ENCODE data around the gene TMEM143. TPM values are rescaled to one million over a fixed set of nuclear protein-coding genes. Genes with fewer than 3 reads are reported as not detected.
"Not testable (repeated sequence)": the region's sequence is repeated elsewhere in the genome, so short reads cannot be mapped to it uniquely, and the experiment has no call there.

TMEM143 gene
- total RNA-seq, 4 donors from 2014 or later, result 3.2 to 9.3 (median 6.2) TPM

DNA sequence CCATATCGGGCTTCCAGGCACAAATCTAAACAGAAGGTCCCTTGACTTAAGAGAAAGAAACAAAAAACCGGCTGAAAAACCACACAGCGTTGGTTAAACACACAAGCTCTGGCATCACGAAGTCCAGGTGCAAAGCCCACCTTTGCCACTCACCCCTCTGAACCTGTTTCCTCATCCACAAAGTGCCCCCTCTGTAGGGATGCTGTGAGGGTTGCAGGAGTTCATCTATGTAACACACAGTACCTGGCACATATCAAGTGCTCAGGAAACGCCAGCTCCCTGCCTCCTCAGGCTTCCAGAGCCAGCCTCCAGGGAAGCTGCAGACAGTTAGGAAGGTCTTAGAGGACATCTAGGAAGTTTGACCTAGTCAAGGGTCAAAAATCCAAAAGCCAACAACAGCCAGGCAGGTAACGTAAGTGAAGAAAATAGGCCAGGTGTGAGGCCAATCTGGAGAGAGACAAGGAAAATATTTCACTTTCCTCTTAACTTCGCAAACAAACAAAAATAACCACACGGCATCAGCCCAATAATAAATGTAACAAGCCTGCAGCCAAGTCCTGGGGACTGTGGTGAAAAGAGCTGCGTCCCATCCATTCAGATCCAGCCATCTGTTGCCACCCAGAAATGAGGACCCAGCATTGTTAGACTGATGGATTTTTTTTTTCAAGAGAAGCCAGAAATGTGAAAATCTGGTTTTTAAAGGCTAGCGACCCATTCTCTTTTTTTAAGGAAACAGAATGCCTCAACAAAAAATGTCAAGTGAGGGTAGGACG is 17.6 kb upstream of the TMEM143 start:
- no peak for DNase-seq
- Histone ChIP-seq H3K9me3 (no peaks in the 10 kb centered on the region), H3K36me3 (peaks cover 20 to 61% (median 27%) of the 10 kb centered on the region in 3 donors), H3K4me3 (no peak overlapping the region), H3K27me3 (no peaks in the 10 kb centered on the region), H3K4me1 (no peaks in the 10 kb centered on the region), H3K27ac (no peak overlapping the region)
- TF ChIP-seq POLR2A (IDR thresholded peaks at IDR 0.05), result no peak
- TF ChIP-seq, protein P1, sequence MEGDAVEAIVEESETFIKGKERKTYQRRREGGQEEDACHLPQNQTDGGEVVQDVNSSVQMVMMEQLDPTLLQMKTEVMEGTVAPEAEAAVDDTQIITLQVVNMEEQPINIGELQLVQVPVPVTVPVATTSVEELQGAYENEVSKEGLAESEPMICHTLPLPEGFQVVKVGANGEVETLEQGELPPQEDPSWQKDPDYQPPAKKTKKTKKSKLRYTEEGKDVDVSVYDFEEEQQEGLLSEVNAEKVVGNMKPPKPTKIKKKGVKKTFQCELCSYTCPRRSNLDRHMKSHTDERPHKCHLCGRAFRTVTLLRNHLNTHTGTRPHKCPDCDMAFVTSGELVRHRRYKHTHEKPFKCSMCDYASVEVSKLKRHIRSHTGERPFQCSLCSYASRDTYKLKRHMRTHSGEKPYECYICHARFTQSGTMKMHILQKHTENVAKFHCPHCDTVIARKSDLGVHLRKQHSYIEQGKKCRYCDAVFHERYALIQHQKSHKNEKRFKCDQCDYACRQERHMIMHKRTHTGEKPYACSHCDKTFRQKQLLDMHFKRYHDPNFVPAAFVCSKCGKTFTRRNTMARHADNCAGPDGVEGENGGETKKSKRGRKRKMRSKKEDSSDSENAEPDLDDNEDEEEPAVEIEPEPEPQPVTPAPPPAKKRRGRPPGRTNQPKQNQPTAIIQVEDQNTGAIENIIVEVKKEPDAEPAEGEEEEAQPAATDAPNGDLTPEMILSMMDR (IDR thresholded peaks at IDR 0.05), result no peak
- 88 to 89% methylated on average over 11 of the region's 11 CpGs for WGBS, 2 donors
- intact Hi-C loops (cut with DNase I), result no loop called here

DNA sequence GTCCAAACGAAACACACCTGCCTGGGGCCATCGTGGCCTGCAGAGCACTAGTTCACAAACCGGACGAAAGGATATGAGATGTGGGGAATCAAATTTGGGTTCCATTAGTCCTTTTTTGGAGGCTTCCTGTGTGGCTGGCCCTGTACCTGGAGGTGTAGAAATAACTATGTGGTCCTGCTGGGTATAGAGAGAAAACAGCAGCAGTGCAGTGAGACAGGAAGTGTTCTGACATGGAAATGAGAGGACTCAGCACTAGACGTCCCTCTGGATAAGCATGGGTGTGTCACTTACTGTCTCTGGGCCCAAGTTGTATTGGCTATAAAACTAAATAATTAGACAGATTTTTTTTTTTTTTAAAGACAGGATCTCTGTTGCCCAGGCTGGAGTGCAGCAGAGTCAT is 15.3 kb upstream of the TMEM143 start:
- no peak overlapping the region for H3K27ac ChIP-seq
- no peaks in the 10 kb centered on the region for H3K4me1 ChIP-seq
- intact Hi-C loops (cut with DNase I), result no loop called here
- 68 to 74% methylated on average over 5 of the region's 5 CpGs for WGBS, 2 donors
- TF ChIP-seq, protein P1 (IDR thresholded peaks at IDR 0.05), result no peak
- no peak for TF ChIP-seq POLR2A (IDR thresholded peaks at IDR 0.05)
- H3K36me3 ChIP-seq, result peaks cover 5 to 38% (median 13%) of the 10 kb centered on the region in 3 donors
- no peaks in the 10 kb centered on the region for H3K27me3 ChIP-seq
- no peak for DNase-seq
- no peak overlapping the region for H3K4me3 ChIP-seq
- no peaks in the 10 kb centered on the region for H3K9me3 ChIP-seq

DNA sequence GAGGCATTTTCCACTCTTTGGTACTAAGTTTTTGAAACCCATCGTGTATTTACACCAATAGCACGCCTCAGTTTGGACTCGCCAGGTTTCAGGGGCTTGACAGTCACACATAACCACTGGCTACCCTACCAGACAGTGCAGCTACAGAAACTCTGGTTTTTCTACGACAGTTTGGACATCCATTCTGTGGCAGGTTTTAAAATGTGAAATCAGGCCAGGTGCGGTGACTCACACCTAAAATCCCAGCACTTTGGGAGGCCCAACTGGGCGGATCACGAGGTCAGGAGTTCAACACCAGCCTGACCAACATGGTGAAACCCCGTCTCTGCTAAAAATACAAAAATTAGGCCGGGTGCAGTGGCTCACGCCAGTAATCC is 14.4 kb upstream of the TMEM143 start:
- no peak for DNase-seq
- no peaks in the 10 kb centered on the region for H3K9me3 ChIP-seq
- no peaks in the 10 kb centered on the region for H3K4me1 ChIP-seq
- no peaks in the 10 kb centered on the region for H3K27me3 ChIP-seq
- H3K27ac ChIP-seq, result no peak overlapping the region
- WGBS, 2 donors, result 79 to 84% methylated on average over 6 to 7 of the region's 10 CpGs
- H3K4me3 ChIP-seq, result no peak overlapping the region
- intact Hi-C loops (cut with DNase I), result no loop called here
- TF ChIP-seq, protein P1 (IDR thresholded peaks at IDR 0.05), result no peak
- TF ChIP-seq POLR2A (IDR thresholded peaks at IDR 0.05), result no peak
- peaks cover 0 to 29% (median 5%) of the 10 kb centered on the region in 3 donors for H3K36me3 ChIP-seq

DNA sequence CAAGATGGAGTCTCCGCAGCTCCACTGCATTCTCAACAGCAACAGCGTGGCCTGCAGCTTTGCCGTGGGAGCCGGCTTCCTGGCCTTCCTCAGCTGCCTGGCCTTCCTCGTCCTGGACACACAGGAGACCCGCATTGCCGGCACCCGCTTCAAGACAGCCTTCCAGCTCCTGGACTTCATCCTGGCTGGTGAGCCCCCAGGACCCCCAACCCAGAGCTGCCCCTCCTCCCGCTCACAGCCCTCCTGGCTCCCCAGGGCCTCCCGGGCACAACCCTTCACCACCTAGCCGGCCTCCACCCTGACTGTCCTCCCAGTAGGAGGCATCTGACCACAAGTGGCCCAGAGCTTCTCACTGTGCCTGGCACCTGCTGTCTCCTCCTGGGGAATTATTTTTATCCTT is 9.8 kb upstream of the TMEM143 start:
- intact Hi-C loops (cut with DNase I), result no loop called here
- WGBS, 2 donors, result 91% methylated on average over 11 of the region's 11 CpGs
- Histone ChIP-seq H3K36me3 (no peaks in the 10 kb centered on the region), H3K9me3 (no peaks in the 10 kb centered on the region), H3K27me3 (no peaks in the 10 kb centered on the region), H3K27ac (no peak overlapping the region), H3K4me3 (no peak overlapping the region), H3K4me1 (no peaks in the 10 kb centered on the region)
- DNase-seq, result no peak
- TF ChIP-seq, protein P1 (IDR thresholded peaks at IDR 0.05), result no peak
- TF ChIP-seq POLR2A (IDR thresholded peaks at IDR 0.05), result no peak

DNA sequence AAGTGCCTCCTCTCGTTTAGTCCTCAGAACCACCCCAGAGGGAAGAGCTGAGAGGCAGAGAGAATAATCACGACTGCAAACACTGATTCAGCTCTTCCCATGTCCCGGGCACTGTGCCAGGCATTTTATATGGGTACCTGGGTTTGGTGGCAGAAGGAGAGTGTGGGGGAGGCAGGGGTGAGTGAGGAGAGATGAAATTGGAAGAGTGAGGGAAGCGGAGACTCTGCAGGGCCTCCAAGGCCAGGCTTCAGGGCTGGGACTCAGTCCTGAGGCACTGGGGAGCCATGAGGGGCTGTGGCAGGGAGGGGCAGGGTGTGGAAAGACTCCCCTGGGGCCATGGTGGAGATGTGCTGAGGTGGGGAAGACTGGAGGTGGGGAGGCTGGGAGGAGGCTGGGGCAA is 9.2 kb upstream of the TMEM143 start:
- DNase-seq, result no peak
- Histone ChIP-seq H3K4me3 (no peak overlapping the region), H3K27me3 (no peaks in the 10 kb centered on the region), H3K9me3 (no peaks in the 10 kb centered on the region), H3K27ac (no peak overlapping the region), H3K36me3 (no peaks in the 10 kb centered on the region), H3K4me1 (no peaks in the 10 kb centered on the region)
- intact Hi-C loops (cut with DNase I), result no loop called here
- 41 to 53% methylated on average over 4 of the region's 4 CpGs for WGBS, 2 donors
- TF ChIP-seq, protein P1 (IDR thresholded peaks at IDR 0.05), result no peak

DNA sequence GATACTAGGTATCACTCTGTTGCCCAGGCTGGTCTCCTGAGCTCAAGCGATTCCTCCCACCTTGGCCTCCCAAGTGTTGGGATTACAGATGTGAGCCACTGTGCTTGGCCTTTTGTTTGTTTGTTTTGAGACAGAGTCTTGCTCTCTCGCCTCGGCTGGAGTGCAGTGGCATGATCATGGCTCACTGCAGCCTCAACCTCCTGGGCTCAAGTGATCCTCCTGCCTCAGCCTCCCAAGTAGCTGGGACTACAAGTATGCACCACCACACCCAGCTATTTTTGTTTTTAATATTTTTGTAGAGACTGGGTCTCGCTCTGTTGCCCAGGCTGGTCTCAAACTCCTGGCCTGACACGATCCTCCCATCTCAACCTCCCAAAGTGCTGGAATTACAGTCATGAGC is 8.0 kb upstream of the TMEM143 start:
- H3K36me3 ChIP-seq; H3K4me1 ChIP-seq; H3K27ac ChIP-seq; DNase-seq; H3K9me3 ChIP-seq; H3K27me3 ChIP-seq; H3K4me3 ChIP-seq; intact Hi-C loops (cut with DNase I): not testable (repeated sequence)
- 83 to 90% methylated on average over 4 to 5 of the region's 5 CpGs for WGBS, 2 donors

All from esophagus squamous epithelium (tissue), 5 donors.